NCI-H2029 treated with DMSO at 0.1 percent for 48 hours (cell line): ENCODE measurements around the gene TRAPPC3L.

Experiments
- DNase-seq: peaks from one replicate; lab custom pipeline; 2025; lab: John Stamatoyannopoulos, UW

TRAPPC3L gene

GRCh38 chr6:116545651-116546050 lies at the start of gene TRAPPC3L:
TRAPPC3L (minus strand) TSS chr6:116545684; CDS start chr6:116545514, 170 bp downstream.
- no peak for DNase-seq

GRCh38 chr6:116595247-116595646 lies 49.8 kb upstream of the TRAPPC3L start:
- peak; percentile 91 for DNase-seq

DNA sequence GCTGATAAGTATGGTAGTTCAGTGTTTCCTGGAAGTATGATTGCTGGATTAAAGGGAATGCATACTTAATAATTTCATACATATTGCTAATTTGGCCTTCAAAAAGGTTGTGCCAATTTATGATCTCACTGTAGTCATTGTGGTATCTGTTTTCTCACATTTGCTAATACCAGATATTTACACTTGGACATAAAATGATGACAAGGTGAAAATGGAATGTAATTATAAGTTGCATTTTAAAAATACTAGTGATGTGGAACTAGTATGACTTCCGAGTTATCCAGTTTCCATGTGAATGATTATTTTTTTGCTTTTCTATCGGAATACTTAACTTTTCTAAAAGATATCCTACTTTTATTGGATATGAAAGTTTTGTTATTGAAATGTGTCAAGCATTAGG lies 41.3 kb upstream of the TRAPPC3L start:
- no peak for DNase-seq

DNA sequence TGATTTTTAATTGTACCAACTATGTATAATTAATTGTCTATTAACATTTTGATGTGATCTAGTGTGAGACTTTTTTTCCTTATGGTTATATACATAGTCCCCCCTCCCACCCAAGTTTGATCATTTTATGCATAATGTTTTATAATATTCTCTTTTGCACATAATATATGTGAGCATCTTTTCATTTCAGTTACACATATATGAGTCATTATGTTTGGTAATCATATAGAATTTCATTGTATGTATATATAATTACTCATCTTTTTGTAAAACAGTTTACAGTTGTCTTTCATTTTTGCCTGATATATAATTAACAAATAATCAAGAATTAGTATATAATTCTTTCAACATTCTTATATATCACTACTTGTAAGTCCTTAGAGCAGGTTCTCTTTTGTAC lies 40.8 kb upstream of the TRAPPC3L start:
- DNase-seq: no peak

GRCh38 chr6:116580198-116580597 lies 34.7 kb upstream of the TRAPPC3L start:
- DNase-seq: no peak

GRCh38 chr6:116579143-116579542 lies 33.7 kb upstream of the TRAPPC3L start:
- no peak for DNase-seq

- DNase-seq: no peak
These were observed 32.9 kb upstream of the TRAPPC3L start for GRCh38 chr6:116578335-116578734.

DNA sequence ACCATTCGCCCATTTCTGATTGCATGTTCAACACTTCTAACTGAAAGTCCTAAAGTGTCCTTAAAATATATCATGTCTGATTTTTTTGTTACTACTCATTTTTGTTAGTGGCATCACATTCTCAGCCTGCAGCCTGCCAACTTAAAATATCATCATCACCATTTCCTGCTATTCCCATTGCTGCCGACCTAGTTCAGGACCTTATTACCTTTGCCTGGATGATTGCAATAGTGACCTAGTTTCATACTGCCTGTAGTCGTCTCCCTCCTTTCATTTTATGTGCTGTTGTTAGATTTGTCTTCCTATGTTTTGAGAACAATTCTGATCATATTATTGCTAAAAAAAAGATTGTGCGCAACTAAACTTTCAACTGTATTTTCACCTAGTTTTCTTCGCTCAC lies 32.0 kb upstream of the TRAPPC3L start:
- no peak for DNase-seq

- no peak for DNase-seq
These were observed 29.7 kb upstream of the TRAPPC3L start for GRCh38 chr6:116575227-116575626.

DNA sequence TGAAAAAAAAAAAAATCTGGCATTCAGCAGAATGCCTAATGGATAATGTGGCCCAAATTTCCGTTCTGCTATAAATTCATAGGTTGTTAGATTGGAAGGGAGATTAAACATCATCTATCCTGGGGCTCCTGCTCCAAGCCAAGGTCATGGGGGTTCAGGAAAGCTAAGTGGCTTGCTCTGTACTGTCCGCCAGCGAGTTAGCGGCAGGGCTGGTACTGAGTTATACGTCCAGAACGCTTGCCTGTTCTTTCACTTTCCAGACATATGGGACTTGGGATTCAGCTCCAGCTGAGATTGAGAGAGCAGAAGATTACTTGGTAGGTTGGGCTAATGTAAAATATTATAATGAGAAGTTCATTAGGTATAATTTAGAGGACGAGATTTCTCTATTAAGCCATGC lies 26.7 kb upstream of the TRAPPC3L start:
- peak; percentile 98 for DNase-seq

GRCh38 chr6:116571683-116572000 lies 26.2 kb upstream of the TRAPPC3L start:
- no peak for DNase-seq

GRCh38 chr6:116570856-116571682 lies 25.6 kb upstream of the TRAPPC3L start, which contains the start of gene RWDD1:
RWDD1 (plus strand) TSS chr6:116571504; CDS start chr6:116571583, 79 bp downstream.
- DNase-seq: peak; percentile 100

DNA sequence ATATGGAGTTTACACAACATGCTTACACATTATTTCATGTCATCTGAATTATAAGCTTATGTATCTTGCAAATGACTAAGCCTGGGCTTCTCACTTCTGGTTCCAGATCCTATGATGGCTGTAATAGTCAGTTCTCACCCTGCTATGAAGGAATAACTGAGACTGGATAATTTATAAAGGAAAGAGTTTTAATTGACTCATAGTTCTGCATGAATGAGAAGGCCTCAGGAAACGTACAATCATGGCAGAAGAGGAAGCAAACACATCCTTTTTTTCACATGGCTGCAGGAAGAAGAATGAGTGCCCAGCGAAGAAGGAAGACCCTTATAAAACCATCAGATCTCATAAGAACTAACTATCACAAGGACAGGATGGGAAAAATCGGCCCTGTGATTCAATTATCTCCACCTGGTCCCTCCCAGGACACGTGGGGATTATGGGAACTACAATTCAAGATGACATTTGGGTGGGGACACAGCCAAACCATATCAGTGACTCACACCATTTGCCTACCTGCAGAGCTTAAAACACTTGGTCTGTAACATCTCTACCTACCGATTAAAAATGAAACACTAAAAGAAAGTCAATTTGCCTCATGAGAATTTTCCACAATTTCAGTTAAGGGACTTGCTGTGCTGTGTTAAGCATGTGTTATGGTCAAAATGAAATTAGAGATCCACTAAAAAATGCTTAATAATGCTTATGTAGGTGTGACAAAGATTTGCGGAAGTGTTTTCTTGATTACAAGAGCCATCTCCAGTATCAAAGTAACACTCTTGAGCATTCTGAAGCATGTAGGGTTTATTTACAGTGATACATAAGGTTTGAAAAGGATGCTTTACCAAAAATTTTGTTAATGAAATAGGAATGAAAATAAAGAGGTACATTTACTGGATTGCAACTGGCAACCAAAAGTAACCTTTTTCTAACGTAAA lies 23.6 kb upstream of the TRAPPC3L start:
- DNase-seq: no peak

DNA sequence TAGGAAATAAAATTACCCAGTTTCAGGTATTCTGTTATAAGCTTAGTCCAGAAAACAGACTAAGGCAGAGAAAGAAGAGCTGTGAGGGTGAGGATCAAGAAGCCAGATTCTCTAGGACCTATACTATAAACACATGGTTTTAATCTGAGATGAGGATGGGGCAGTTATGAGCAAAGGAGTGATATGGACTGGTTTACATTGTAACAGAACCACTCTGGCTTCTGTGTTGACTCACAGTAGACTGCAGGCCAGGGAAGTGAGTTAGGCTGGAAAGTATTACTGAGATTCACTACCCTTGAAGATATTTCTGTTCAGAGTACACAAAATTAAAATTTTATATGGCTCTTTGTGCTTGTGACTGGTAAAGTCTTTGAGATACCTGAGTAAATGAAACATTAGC lies 22.6 kb upstream of the TRAPPC3L start:
- DNase-seq: no peak

- no peak for DNase-seq
These were observed 19.7 kb upstream of the TRAPPC3L start for GRCh38 chr6:116564921-116565872.

DNA sequence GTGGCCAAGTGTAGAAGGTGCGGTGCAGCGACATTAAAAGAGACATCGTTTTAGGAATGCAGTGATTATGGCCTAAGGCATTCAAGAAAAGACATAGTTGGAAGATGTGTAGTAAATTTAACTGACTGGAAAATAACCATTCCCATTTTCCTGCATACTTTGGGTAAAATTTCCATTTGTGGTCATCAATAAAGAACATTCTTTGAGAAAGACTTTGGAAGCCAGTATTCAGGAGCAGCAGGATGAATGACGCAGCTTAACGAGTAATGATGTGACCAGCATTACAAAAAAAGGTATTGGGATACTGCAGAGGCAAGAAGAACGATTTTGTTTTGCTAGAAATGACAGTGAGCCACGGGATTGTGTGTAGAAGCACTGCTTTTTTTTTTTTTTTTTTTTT lies 18.8 kb upstream of the TRAPPC3L start:
- no peak for DNase-seq

- DNase-seq: no peak
These were observed 18.3 kb upstream of the TRAPPC3L start for GRCh38 chr6:116563830-116564229.

- DNase-seq: no peak
These were observed 17.1 kb upstream of the TRAPPC3L start for GRCh38 chr6:116562614-116563013.

GRCh38 chr6:116562019-116562403 lies 16.5 kb upstream of the TRAPPC3L start:
- DNase-seq: no peak

DNA sequence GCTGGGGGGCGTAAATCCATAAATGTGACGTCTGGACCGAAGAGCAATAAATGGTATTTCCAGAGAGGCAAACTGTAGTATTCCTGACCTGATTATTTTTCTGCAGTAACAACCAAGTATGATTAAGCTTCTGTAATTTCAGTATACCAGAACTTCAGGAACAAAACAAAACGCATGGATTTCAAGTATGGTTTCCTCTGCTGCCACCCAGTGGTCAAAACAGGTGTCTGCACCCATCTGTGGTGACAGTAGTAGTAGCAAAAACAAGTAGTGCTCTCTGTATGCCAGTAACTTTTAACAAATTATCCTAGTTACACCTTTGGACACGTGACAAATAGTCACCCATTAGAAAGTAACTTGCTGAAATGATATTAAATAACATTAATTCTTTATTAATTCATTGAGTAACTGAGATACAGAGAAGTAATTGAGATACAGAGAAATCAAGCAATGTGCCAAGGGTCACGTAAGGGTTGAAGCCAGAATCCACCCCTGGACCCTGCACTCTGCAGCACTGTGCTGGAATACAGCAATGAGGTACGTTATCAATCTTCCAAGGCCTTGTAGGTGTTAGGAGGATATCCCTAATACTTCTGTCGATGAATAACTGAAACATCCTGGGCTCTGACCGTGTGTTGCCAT lies 16.0 kb upstream of the TRAPPC3L start:
- peak; percentile 100 for DNase-seq

DNA sequence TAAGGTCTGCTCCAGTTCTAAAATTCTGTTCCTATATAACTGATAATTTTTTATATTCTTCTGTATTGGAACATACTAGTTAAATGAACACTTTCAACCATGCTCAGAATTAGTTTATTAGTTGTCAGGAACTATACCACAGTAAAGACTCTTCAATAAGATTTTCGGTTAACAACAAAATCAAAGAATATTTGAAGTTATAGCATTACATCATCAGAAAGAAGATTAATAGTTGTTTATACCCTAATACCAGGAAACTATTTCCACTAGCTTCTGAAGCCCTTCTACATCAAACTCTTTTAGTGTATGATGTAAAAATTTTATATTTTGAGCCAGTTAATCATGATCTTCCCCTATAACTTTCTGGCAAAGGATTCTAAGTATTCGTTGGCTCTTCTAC lies 14.6 kb upstream of the TRAPPC3L start:
- no peak for DNase-seq
